K562 (cell line): Measurements from ENCODE around the gene ZRANB3. TPM values are rescaled to one million over a fixed set of nuclear protein-coding genes. Genes with fewer than 3 reads are reported as not detected.

Experiments
- ATAC-seq: fragments of 200-7000 bp; cut with Tn5 transposase; 3 replicates; pipeline ENCODE4 v1.9.1; 2020; ENCODE audit warnings: moderate library complexity
- BruUV-seq: library from RNA; stranded (reverse); fragments of 400-500 nt; replicated peaks from 2 replicates; lab custom pipeline; 2021; lab: Mats Ljungman, UMichigan
- CTCF ChIA-PET: fragments of 300-600 bp; formaldehyde crosslinking; extraction: SDS; loops from one replicate; lab custom pipeline; 2021; ENCODE audit warnings: low intra/inter-chr PET ratio; lab: Yijun Ruan, JAX
- POLR2A ChIA-PET: fragments of 300-600, 350-650 bp; sonication (Branson Sonifier 250); formaldehyde crosslinking; extraction: SDS; loops from one replicate; lab custom pipeline; 2021; ENCODE audit warnings: antibody characterized with exemption, inconsistent platforms; lab: Yijun Ruan, JAX
- DNase-seq, 4 experiments: peaks; one replicate each; pipeline versions ENCODE4 v3.0.0 to v3.0.0-alpha.2; 2011 to 2018; ENCODE audit warnings: low spot score in 3 of 4, mixed read lengths in 3 of 4; ENCODE audit errors: extremely low read depth in 1 of 4
- FAIRE-seq: peaks from 2 replicates; lab custom pipeline; 2011; peaks lifted over from hg19 to GRCh38; lab: Jason Lieb, UNC
- H2AFZ ChIP-seq: 2 replicates; pipeline ENCODE4 v1.6.0; 2011; ENCODE audit warnings: low read depth, low read length, control low read depth, inconsistent platforms
- H3K27ac ChIP-seq: fragments of 200-600 bp; 3 replicates; pipeline ENCODE4 v1.8.0; 2011; ENCODE audit warnings: low read depth, mild to moderate bottlenecking, control low read depth, inconsistent platforms, low read length, moderate library complexity, mixed read lengths; ENCODE audit errors: extremely low read depth
- H3K27me3 ChIP-seq, 2 experiments: fragments of 300-600 bp in 1 of 2; 2 replicates in 1 of 2; 3 replicates in 1 of 2; pipeline versions ENCODE4 v1.6.0 to v1.8.0; 2011; ENCODE audit warnings: inconsistent platforms in 2 of 2, low read length in 2 of 2, mild to moderate bottlenecking in 1 of 2, mixed read lengths in 1 of 2, moderate library complexity in 1 of 2; ENCODE audit not compliant: control insufficient read depth in 2 of 2, insufficient read depth in 2 of 2
- H3K36me3 ChIP-seq: fragments of 300-600 bp; 3 replicates; pipeline ENCODE4 v1.8.0; 2011; ENCODE audit warnings: mild to moderate bottlenecking, low read length, inconsistent platforms; ENCODE audit not compliant: control insufficient read depth, insufficient read depth
- H3K4me1 ChIP-seq, 2 experiments: fragments of 200-600 bp in 1 of 2; replicated peaks in 1 of 2; 2 replicates in 1 of 2; 3 replicates in 1 of 2; pipeline versions ENCODE4 v1.5.1 to v1.8.0; 2011; ENCODE audit warnings: inconsistent platforms in 2 of 2, low read length in 2 of 2, mild to moderate bottlenecking in 1 of 2, mixed read lengths in 1 of 2, moderate library complexity in 1 of 2; ENCODE audit not compliant: control insufficient read depth in 2 of 2, insufficient read depth in 2 of 2
- H3K4me2 ChIP-seq: 2 replicates; pipeline ENCODE4 v1.6.1; 2011; ENCODE audit warnings: low read length, control low read depth, inconsistent platforms, mixed read lengths; ENCODE audit not compliant: insufficient read depth
- H3K4me3 ChIP-seq: fragments of 200-600 bp; sonication (generic), shearing (Covaris generic); 2 replicates; pipeline ENCODE4 v1.5.1; 2016; ENCODE audit warnings: control low read depth, inconsistent platforms
- H3K79me2 ChIP-seq: fragments of 200-600 bp; 3 replicates; pipeline ENCODE4 v1.8.0; 2011; ENCODE audit warnings: low read length, inconsistent platforms; ENCODE audit not compliant: control insufficient read depth, insufficient read depth
- H3K9ac ChIP-seq, 2 experiments: 2 replicates each; pipeline versions ENCODE4 v1.6.0 to v1.6.1; 2011; ENCODE audit warnings: low read depth in 2 of 2, low read length in 2 of 2, control low read depth in 1 of 2, inconsistent platforms in 1 of 2, mild to moderate bottlenecking in 1 of 2, mixed read lengths in 1 of 2; ENCODE audit not compliant: insufficient read depth in 1 of 2
- H3K9me1 ChIP-seq: one replicate; pipeline ENCODE4 v1.6.0; 2011; ENCODE audit warnings: inconsistent platforms, mild to moderate bottlenecking, low read length, moderate library complexity; ENCODE audit not compliant: control insufficient read depth, insufficient read depth
- H3K9me3 ChIP-seq: replicated peaks from 2 replicates; pipeline ENCODE4 v1.5.1; 2011; ENCODE audit warnings: low read depth, low read length, inconsistent platforms; ENCODE audit not compliant: control insufficient read depth, insufficient read depth
- H4K20me1 ChIP-seq: replicated peaks from 2 replicates; pipeline ENCODE4 v1.6.1; 2011; ENCODE audit warnings: low read length, inconsistent platforms, mixed read lengths; ENCODE audit not compliant: control insufficient read depth, insufficient read depth
- ETS1 ChIP-seq: conservative IDR thresholded peaks from 2 replicates; pipeline ENCODE4 v1.6.1; 2011; ENCODE audit warnings: low read depth, mild to moderate bottlenecking, low read length; ENCODE audit not compliant: control insufficient read depth
- FOXJ2 ChIP-seq: fragments of 200-800 bp; sonication (Bioruptor generic); IDR thresholded peaks from 2 replicates; pipeline ENCODE4 v1.6.1; 2016; ENCODE audit warnings: missing genetic modification characterization, missing compliant biosample characterization
- HDAC6 ChIP-seq: IDR thresholded peaks from 2 replicates; pipeline ENCODE4 v1.6.1; 2012; ENCODE audit warnings: low read depth, mild to moderate bottlenecking, control low read depth, inconsistent platforms, low read length, moderate library complexity
- L3MBTL2 ChIP-seq: fragments of 450-650 bp; IDR thresholded peaks from 2 replicates; pipeline ENCODE4 v1.6.1; 2016; ENCODE audit warnings: mild to moderate bottlenecking, moderate library complexity
- MCM5 ChIP-seq: fragments of 450-650 bp; IDR thresholded peaks from 2 replicates; pipeline ENCODE4 v1.6.1; 2016; ENCODE audit warnings: low read depth
- MGA ChIP-seq: fragments of 450-650 bp; IDR thresholded peaks from 2 replicates; pipeline ENCODE4 v1.6.1; 2016; ENCODE audit warnings: mild to moderate bottlenecking, moderate library complexity
- NFE2L1 ChIP-seq: fragments of 450-650 bp; IDR thresholded peaks from 2 replicates; pipeline ENCODE4 v1.6.1; 2016; ENCODE audit warnings: missing genetic modification characterization, low read depth, mild to moderate bottlenecking, missing compliant biosample characterization, moderate library complexity, borderline replicate concordance
- NFRKB ChIP-seq: fragments of 450-650 bp; IDR thresholded peaks from 2 replicates; pipeline ENCODE4 v1.6.1; 2016; ENCODE audit warnings: low read depth
- SIX5 ChIP-seq, 2 experiments: IDR thresholded peaks; 2 replicates each; pipeline ENCODE4 v1.6.1; 2011; ENCODE audit warnings: low read length in 2 of 2, borderline replicate concordance in 1 of 2, low read depth in 1 of 2, mild to moderate bottlenecking in 1 of 2, moderate library complexity in 1 of 2; ENCODE audit not compliant: insufficient read depth in 1 of 2
- TAF15 ChIP-seq: fragments of 200-400 bp; formaldehyde crosslinking; IDR thresholded peaks from 2 replicates; pipeline ENCODE4 v1.6.1; 2017; ENCODE audit warnings: mild to moderate bottlenecking, low read depth, low read length, moderate library complexity
- ZNF197 ChIP-seq: fragments of 200-800 bp; sonication (Bioruptor generic); IDR thresholded peaks from 2 replicates; pipeline ENCODE4 v1.6.1; 2016; ENCODE audit warnings: low read depth, missing genetic modification characterization, missing compliant biosample characterization
- WGBS: fragments of 100-300 bp; shearing (Covaris generic); methylation state at CpG from one replicate; pipeline ENCODE4 v1.1.6; 2016; ENCODE audit warnings: low coverage, mixed read lengths; ENCODE audit not compliant: insufficient coverage; ENCODE audit errors: missing lambda C conversion rate; 5-methylcytosine and 5-hydroxymethylcytosine counted together
- in situ Hi-C: fragments of 300-500 bp; cut with MboI; formaldehyde crosslinking; loops from 4 replicates; pipeline ENCODE4 v1.15.0; 2018; ENCODE audit warnings: inconsistent platforms, mixed read lengths
- intact Hi-C: fragments of 100-400 bp; cut with micrococcal nuclease; formaldehyde crosslinking; loops from 2 replicates; pipeline ENCODE4 v1.14.2; 2022
- polyA plus RNA-seq, 8 experiments: library from polyadenylated mRNA; depleted of rRNA in 4 of 8; stranded (reverse) in 5 of 8; unstranded in 3 of 8; fragments of >200 nt; fragmentation: Nextera tagmentation in 2 of 8; fragmentation: Illumina TruSeq in 1 of 8; extraction: Ambion mirVana in 2 of 8; extraction: Trizol in 1 of 8; gene quantifications; 2 replicates each; pipeline versions ENCODE4 v1.2.1 to v1.2.3, GENCODE V29; 2011 to 2014; ENCODE audit warnings: inconsistent platforms in 1 of 8, missing spikeins in 1 of 8
- total RNA-seq, 7 experiments: library from RNA; depleted of rRNA in 6 of 7; stranded (reverse); fragments of >200 nt in 6 of 7; fragmentation: Illumina TruSeq in 2 of 7; extraction: Trizol in 2 of 7; gene quantifications; 2 replicates each; pipeline versions ENCODE4 v1.2.1 to v1.2.3, GENCODE V29; 2011 to 2021; ENCODE audit warnings: low replicate concordance in 1 of 7

The ZRANB3 gene
- total and polyA plus RNA-seq, 9 of the 15 experiments (the other 6 are each of a cell fraction or from before 2014, with no cell fraction given), result 8.6 to 21.3 (median 14.7) TPM

- POLR2A ChIA-PET, result interaction anchor here (0.6 to 1.3 kb wide), 4 partner anchors 12 to 50 kb away, joined by 3 to 4 read pairs (median 3); no protein-coding TSS in a partner anchor
- WGBS, result 4% methylated on average over 2 of the region's 2 CpGs
- intact Hi-C loops, result no loop called here
- no peak overlapping the region for H3K4me2 ChIP-seq
- H3K4me1 ChIP-seq, result no peaks in the 10 kb centered on the region
- in situ Hi-C loops, result no loop called here
- H3K79me2 ChIP-seq, result no peaks in the 10 kb centered on the region
- H3K9me1 ChIP-seq, result no peaks in the 10 kb centered on the region
- no peaks in the 10 kb centered on the region for H4K20me1 ChIP-seq
- no peak overlapping the region for H2AFZ ChIP-seq
- no peak overlapping the region for H3K27ac ChIP-seq
- DNase-seq, result no peak
- no peak overlapping the region for H3K4me3 ChIP-seq
- ATAC-seq, result no peak
- no peak overlapping the region for H3K9ac ChIP-seq
- no peak for FAIRE-seq
- no TSS peak for BruUV-seq
- H3K36me3 ChIP-seq, result peaks cover 4% of the 10 kb centered on the region; the same call in 1 of the 3 replicates
- no peaks in the 10 kb centered on the region for H3K9me3 ChIP-seq
- no peaks in the 10 kb centered on the region for H3K27me3 ChIP-seq
- CTCF ChIA-PET, result no interaction called here
- no peak for TF ChIP-seq HDAC6
- TF ChIP-seq ZNF197, result no peak
- no peak for TF ChIP-seq NFE2L1 (tag)
- no peak for TF ChIP-seq FOXJ2
- no peak for TF ChIP-seq ETS1
- TF ChIP-seq MGA, result no peak
- TF ChIP-seq SIX5 (IDR thresholded peaks at IDR 0.05; ENCODE audit: borderline replicate concordance in 1 of 2, insufficient read depth in 1 of 2, low read depth in 1 of 2, low read length in 2 of 2), result no peak
- TF ChIP-seq MCM5, result no peak
- TF ChIP-seq TAF15, result no peak
- no peak for TF ChIP-seq L3MBTL2
- TF ChIP-seq NFRKB, result no peak
Observed at GRCh38 chr2:135208016-135208415, 323.0 kb downstream of the ZRANB3 start.
